ENCODE results near the gene ITGBL1.
A peak's percentile ranks its signal among the peaks of the same experiment; 100 is the strongest.

The ITGBL1 gene

DNA sequence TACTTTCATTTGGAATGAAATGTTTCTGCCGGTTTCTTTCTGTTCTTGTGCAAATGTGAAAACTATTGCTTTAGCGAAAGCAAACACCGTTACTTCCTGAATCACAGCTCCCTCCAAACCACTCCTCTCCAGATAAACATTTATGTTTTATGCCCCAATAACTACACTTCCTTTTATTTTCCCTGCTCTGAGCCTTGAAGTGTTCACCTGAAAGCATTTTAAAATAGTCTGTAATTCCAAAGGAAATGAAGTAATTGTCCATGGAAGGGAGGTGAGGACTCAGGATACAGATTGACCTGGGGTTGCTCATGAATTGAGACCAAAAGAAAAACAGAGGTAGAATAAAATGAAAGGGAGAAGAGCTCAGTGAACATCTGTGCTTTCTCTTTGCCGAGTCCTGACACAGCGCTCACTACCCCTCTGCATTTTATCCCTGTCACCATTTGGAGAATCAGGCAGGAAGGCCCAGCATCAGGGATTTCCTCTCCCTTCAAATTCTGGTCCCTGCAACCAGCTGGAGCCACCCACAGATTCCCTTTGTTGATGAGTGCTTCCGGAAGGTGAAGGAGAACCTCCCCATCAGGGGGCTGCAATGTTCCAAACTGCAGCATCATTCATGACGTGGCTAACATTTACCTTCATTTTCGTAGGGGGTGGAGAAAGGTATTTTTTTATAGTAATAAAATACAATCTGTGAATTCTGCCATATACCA lies 171.9 kb downstream of the ITGBL1 start:
- Histone ChIP-seq H3K9me2 (replicated peaks; ENCODE audit: insufficient read depth, low read length) (no peaks in the 10 kb centered on the region), H3K27me3 (ENCODE audit: low read length) (no peaks in the 10 kb centered on the region), H3K9ac (ENCODE audit: low read length) (no peak overlapping the region), H3K4me3 (ENCODE audit: insufficient read depth, low read length, poor library complexity, severe bottlenecking) (no peak overlapping the region), H3K36me3 (ENCODE audit: low read length) (no peaks in the 10 kb centered on the region), H3K4me2 (ENCODE audit: low read depth, low read length, poor library complexity, severe bottlenecking) (peak overlapping the region; percentile 30), H3K79me2 (ENCODE audit: insufficient read depth, low read length) (no peaks in the 10 kb centered on the region), H3K27ac (ENCODE audit: low read depth, low read length) (no peak overlapping the region), H4K20me1 (ENCODE audit: low read depth, low read length) (no peaks in the 10 kb centered on the region), H3F3A (ENCODE audit: insufficient read depth) (no peaks in the 10 kb centered on the region), H2AFZ (ENCODE audit: low read depth, low read length, severe bottlenecking) (no peak overlapping the region), H3K9me3 (ENCODE audit: insufficient read depth, low read length) (no peaks in the 10 kb centered on the region)
- no peak for TF ChIP-seq EZH2phosphoT487 (conservative IDR thresholded peaks at IDR 0.05; ENCODE audit: low read length)
- TF ChIP-seq CTCF (IDR thresholded peaks at IDR 0.05; ENCODE audit: insufficient read depth, low read length, poor library complexity, severe bottlenecking): no peak

- peak overlapping the region; percentile 30 for H3K4me2 ChIP-seq (ENCODE audit: low read depth, low read length, poor library complexity, severe bottlenecking)
- no peaks in the 10 kb centered on the region for H3K79me2 ChIP-seq (ENCODE audit: insufficient read depth, low read length)
- H3K36me3 ChIP-seq (ENCODE audit: low read length): no peaks in the 10 kb centered on the region
- H3K9ac ChIP-seq (ENCODE audit: low read length): no peak overlapping the region
- no peaks in the 10 kb centered on the region for H3K27me3 ChIP-seq (ENCODE audit: low read length)
- no peak overlapping the region for H3K27ac ChIP-seq (ENCODE audit: low read depth, low read length)
- no peaks in the 10 kb centered on the region for H4K20me1 ChIP-seq (ENCODE audit: low read depth, low read length)
- TF ChIP-seq EZH2phosphoT487 (conservative IDR thresholded peaks at IDR 0.05; ENCODE audit: low read length): no peak
- TF ChIP-seq CTCF (IDR thresholded peaks at IDR 0.05; ENCODE audit: insufficient read depth, low read length, poor library complexity, severe bottlenecking): no peak
- H3K4me3 ChIP-seq (ENCODE audit: insufficient read depth, low read length, poor library complexity, severe bottlenecking): no peak overlapping the region
- no peaks in the 10 kb centered on the region for H3K9me2 ChIP-seq (replicated peaks; ENCODE audit: insufficient read depth, low read length)
- H3K9me3 ChIP-seq (ENCODE audit: insufficient read depth, low read length): no peaks in the 10 kb centered on the region
- no peak overlapping the region for H2AFZ ChIP-seq (ENCODE audit: low read depth, low read length, severe bottlenecking)
- H3F3A ChIP-seq (ENCODE audit: insufficient read depth): no peaks in the 10 kb centered on the region
Observed at GRCh38 chr13:101624981-101625380, 172.5 kb downstream of the ITGBL1 start.

GRCh38 chr13:101626925-101627555 lies 174.6 kb downstream of the ITGBL1 start:
- Histone ChIP-seq H3K79me2 (ENCODE audit: insufficient read depth, low read length) (no peaks in the 10 kb centered on the region), H2AFZ (ENCODE audit: low read depth, low read length, severe bottlenecking) (no peak overlapping the region), H3K36me3 (ENCODE audit: low read length) (no peaks in the 10 kb centered on the region), H3K4me3 (ENCODE audit: insufficient read depth, low read length, poor library complexity, severe bottlenecking) (peak overlapping the region; percentile 15), H3K27me3 (ENCODE audit: low read length) (no peaks in the 10 kb centered on the region), H3F3A (ENCODE audit: insufficient read depth) (no peaks in the 10 kb centered on the region), H4K20me1 (ENCODE audit: low read depth, low read length) (no peaks in the 10 kb centered on the region), H3K9me3 (ENCODE audit: insufficient read depth, low read length) (no peaks in the 10 kb centered on the region), H3K27ac (ENCODE audit: low read depth, low read length) (no peak overlapping the region), H3K9ac (ENCODE audit: low read length) (no peak overlapping the region), H3K4me2 (ENCODE audit: low read depth, low read length, poor library complexity, severe bottlenecking) (peak overlapping the region; percentile 49), H3K9me2 (replicated peaks; ENCODE audit: insufficient read depth, low read length) (no peaks in the 10 kb centered on the region)
- TF ChIP-seq CTCF (IDR thresholded peaks at IDR 0.05; ENCODE audit: insufficient read depth, low read length, poor library complexity, severe bottlenecking) (no peak), EZH2phosphoT487 (conservative IDR thresholded peaks at IDR 0.05; ENCODE audit: low read length) (no peak)
